ENCODE data around the gene SLC2A13. TPM values are rescaled to one million over a fixed set of nuclear protein-coding genes. Genes with fewer than 3 reads are reported as not detected.
"Not testable (repeated sequence)": the region's sequence is repeated elsewhere in the genome, so short reads cannot be mapped to it uniquely, and the experiment has no call there.

The SLC2A13 gene
- total RNA-seq, 1 experiment from 2014 or later = 8.5 TPM

GRCh38 chr12:40038619-40039018 lies 67.3 kb downstream of the SLC2A13 start:
- no peak for DNase-seq (ENCODE audit: low read depth)

- no peak for DNase-seq (ENCODE audit: low read depth)
These were observed 71.2 kb downstream of the SLC2A13 start for GRCh38 chr12:40034712-40035111.

- DNase-seq (ENCODE audit: low read depth) = no peak
These were observed 71.7 kb downstream of the SLC2A13 start for GRCh38 chr12:40034156-40034555.

GRCh38 chr12:40033242-40033630 lies 72.6 kb downstream of the SLC2A13 start:
- DNase-seq (ENCODE audit: low read depth) = no peak

GRCh38 chr12:40032433-40033241 lies 73.2 kb downstream of the SLC2A13 start:
- no peak for DNase-seq (ENCODE audit: low read depth)

- DNase-seq (ENCODE audit: low read depth) = no peak
These were observed 73.9 kb downstream of the SLC2A13 start for GRCh38 chr12:40031965-40032364.

GRCh38 chr12:40030970-40031369 lies 74.9 kb downstream of the SLC2A13 start:
- not testable (repeated sequence) for DNase-seq (ENCODE audit: low read depth)

- no peak for DNase-seq (ENCODE audit: low read depth)
These were observed 77.6 kb downstream of the SLC2A13 start for GRCh38 chr12:40028296-40028695.

GRCh38 chr12:40022850-40023249 lies 83.0 kb downstream of the SLC2A13 start:
- no peak for DNase-seq (ENCODE audit: low read depth)

GRCh38 chr12:40020261-40020691 lies 85.6 kb downstream of the SLC2A13 start:
- DNase-seq (ENCODE audit: low read depth) = no peak

GRCh38 chr12:40017488-40017887 lies 88.4 kb downstream of the SLC2A13 start:
- no peak for DNase-seq (ENCODE audit: low read depth)

- DNase-seq (ENCODE audit: low read depth) = peak; percentile 61
These were observed 88.9 kb downstream of the SLC2A13 start for GRCh38 chr12:40016980-40017379.

- no peak for DNase-seq (ENCODE audit: low read depth)
These were observed 90.0 kb downstream of the SLC2A13 start for GRCh38 chr12:40015881-40016280.

GRCh38 chr12:40015345-40015744 lies 90.5 kb downstream of the SLC2A13 start:
- DNase-seq (ENCODE audit: low read depth) = peak; percentile 57

- no peak for DNase-seq (ENCODE audit: low read depth)
These were observed 92.0 kb downstream of the SLC2A13 start for GRCh38 chr12:40013847-40014246.

- DNase-seq (ENCODE audit: low read depth) = no peak
These were observed 92.6 kb downstream of the SLC2A13 start for GRCh38 chr12:40013292-40013691.

GRCh38 chr12:40012711-40013110 lies 93.2 kb downstream of the SLC2A13 start:
- DNase-seq (ENCODE audit: low read depth) = no peak

GRCh38 chr12:40011775-40012129 lies 94.1 kb downstream of the SLC2A13 start:
- no peak for DNase-seq (ENCODE audit: low read depth)

GRCh38 chr12:40010899-40011774 lies 94.7 kb downstream of the SLC2A13 start:
- DNase-seq (ENCODE audit: low read depth) = peak; percentile 60

GRCh38 chr12:40002178-40003169 lies 103.4 kb downstream of the SLC2A13 start:
- DNase-seq (ENCODE audit: low read depth) = no peak

GRCh38 chr12:40001406-40001805 lies 104.5 kb downstream of the SLC2A13 start:
- DNase-seq (ENCODE audit: low read depth) = no peak

- no peak for DNase-seq (ENCODE audit: low read depth)
These were observed 105.0 kb downstream of the SLC2A13 start for GRCh38 chr12:40000884-40001283.
